K562 (cell line): ENCODE measurements around the gene PLP2. TPM values are rescaled to one million over a fixed set of nuclear protein-coding genes. Genes with fewer than 3 reads are reported as not detected.

Experiments used
- BRCA1 ChIP-seq, 2 experiments: fragments of 450-650 bp in 1 of 2; sonication (generic) in 1 of 2; formaldehyde crosslinking in 1 of 2; IDR thresholded peaks; 2 replicates each; pipeline versions ENCODE4 v1.5.0 to v1.6.1; 2017 to 2020; ENCODE audit warnings: mild to moderate bottlenecking in 1 of 2, missing genetic modification reagents in 1 of 2
- CBFB ChIP-seq: sonication (generic); formaldehyde crosslinking; IDR thresholded peaks from 2 replicates; pipeline ENCODE4 v1.4.0; 2020; ENCODE audit warnings: mild to moderate bottlenecking, missing genetic modification reagents
- DMBX1 ChIP-seq: fragments of 250-450 bp; sonication (Bioruptor Pico); IDR thresholded peaks from 2 replicates; pipeline ENCODE4 v1.8.0; 2022; ENCODE audit warnings: inconsistent platforms, mild to moderate bottlenecking, moderate library complexity, borderline replicate concordance
- MEIS2 ChIP-seq: fragments of 450-650 bp; IDR thresholded peaks from 2 replicates; pipeline ENCODE4 v1.6.1; 2014; ENCODE audit warnings: mild to moderate bottlenecking; ENCODE audit not compliant: partially characterized antibody
- NEUROD1 ChIP-seq: fragments of 150-350 bp; IDR thresholded peaks from 2 replicates; pipeline ENCODE4 v1.6.1; 2014; ENCODE audit warnings: borderline replicate concordance, low read length, low read depth; ENCODE audit not compliant: partially characterized antibody
- NR2C1 ChIP-seq, 2 experiments: fragments of 450-650 bp; IDR thresholded peaks; 2 replicates each; pipeline ENCODE4 v1.6.1; 2017; ENCODE audit warnings: mild to moderate bottlenecking in 2 of 2, antibody characterized with exemption in 1 of 2, inconsistent platforms in 1 of 2, missing compliant biosample characterization in 1 of 2, missing genetic modification characterization in 1 of 2
- NR2F6 ChIP-seq: fragments of 450-650 bp; formaldehyde crosslinking; IDR thresholded peaks from 2 replicates; pipeline ENCODE4 v1.4.0; 2020; ENCODE audit warnings: mild to moderate bottlenecking
- NUFIP1 ChIP-seq: fragments of 450-650 bp; IDR thresholded peaks from 2 replicates; pipeline ENCODE4 v1.6.1; 2018; ENCODE audit not compliant: partially characterized antibody
- RAD51 ChIP-seq: fragments of 450-650 bp; IDR thresholded peaks from 2 replicates; pipeline ENCODE4 v1.7.1; 2016; ENCODE audit warnings: low read depth, mild to moderate bottlenecking, borderline replicate concordance
- SAFB ChIP-seq: fragments of 200-400 bp; formaldehyde crosslinking; IDR thresholded peaks from 2 replicates; pipeline ENCODE4 v1.6.1; 2017; ENCODE audit warnings: low read depth, low read length, borderline replicate concordance
- SPI1 ChIP-seq: IDR thresholded peaks from 2 replicates; pipeline ENCODE4 v1.6.1; 2011; ENCODE audit warnings: low read depth, low read length, control low read depth, borderline replicate concordance
- TGIF2 ChIP-seq: sonication (generic); formaldehyde crosslinking; IDR thresholded peaks from 2 replicates; pipeline ENCODE4 v1.8.1; 2022; ENCODE audit warnings: mild to moderate bottlenecking, missing genetic modification reagents, moderate library complexity
- YBX1 ChIP-seq: fragments of 450-650 bp; IDR thresholded peaks from 2 replicates; pipeline ENCODE4 v1.7.1; 2016; ENCODE audit warnings: mild to moderate bottlenecking
- ZNF224 ChIP-seq: sonication (generic); formaldehyde crosslinking; IDR thresholded peaks from 2 replicates; pipeline ENCODE4 v1.8.0; 2022; ENCODE audit warnings: mild to moderate bottlenecking, missing genetic modification reagents
- ZNF407 ChIP-seq: fragments of 450-650 bp; IDR thresholded peaks from 2 replicates; pipeline ENCODE4 v1.6.1; 2016; ENCODE audit warnings: low read depth
- ZNF717 ChIP-seq: fragments of 250-450 bp; sonication (Bioruptor Pico); IDR thresholded peaks from 2 replicates; pipeline ENCODE4 v1.5.0; 2021
- ZSCAN32 ChIP-seq: fragments of 450-650 bp; formaldehyde crosslinking; IDR thresholded peaks from 2 replicates; pipeline ENCODE4 v1.4.0; 2020; ENCODE audit warnings: mild to moderate bottlenecking, moderate library complexity
- polyA plus RNA-seq, 8 experiments: library from polyadenylated mRNA; depleted of rRNA in 4 of 8; stranded (reverse) in 5 of 8; unstranded in 3 of 8; fragments of >200 nt; fragmentation: Nextera tagmentation in 2 of 8; fragmentation: Illumina TruSeq in 1 of 8; extraction: Ambion mirVana in 2 of 8; extraction: Trizol in 1 of 8; gene quantifications; 2 replicates each; pipeline versions ENCODE4 v1.2.1 to v1.2.3, GENCODE V29; 2011 to 2014; ENCODE audit warnings: inconsistent platforms in 1 of 8, missing spikeins in 1 of 8
- total RNA-seq, 7 experiments: library from RNA; depleted of rRNA in 6 of 7; stranded (reverse); fragments of >200 nt in 6 of 7; fragmentation: Illumina TruSeq in 2 of 7; extraction: Trizol in 2 of 7; gene quantifications; 2 replicates each; pipeline versions ENCODE4 v1.2.1 to v1.2.3, GENCODE V29; 2011 to 2021; ENCODE audit warnings: low replicate concordance in 1 of 7
- TF ChIP-seq, protein P1 (sequence below): fragments of 450-650 bp; formaldehyde crosslinking; conservative IDR thresholded peaks from 2 replicates; pipeline ENCODE4 v1.4.0; 2022; ENCODE audit warnings: mild to moderate bottlenecking, missing genetic modification characterization

The PLP2 gene
- total and polyA plus RNA-seq, 9 of the 15 experiments (the other 6 are each of a cell fraction or from before 2014, with no cell fraction given) = 34.7 to 236 (median 112) TPM

DNA sequence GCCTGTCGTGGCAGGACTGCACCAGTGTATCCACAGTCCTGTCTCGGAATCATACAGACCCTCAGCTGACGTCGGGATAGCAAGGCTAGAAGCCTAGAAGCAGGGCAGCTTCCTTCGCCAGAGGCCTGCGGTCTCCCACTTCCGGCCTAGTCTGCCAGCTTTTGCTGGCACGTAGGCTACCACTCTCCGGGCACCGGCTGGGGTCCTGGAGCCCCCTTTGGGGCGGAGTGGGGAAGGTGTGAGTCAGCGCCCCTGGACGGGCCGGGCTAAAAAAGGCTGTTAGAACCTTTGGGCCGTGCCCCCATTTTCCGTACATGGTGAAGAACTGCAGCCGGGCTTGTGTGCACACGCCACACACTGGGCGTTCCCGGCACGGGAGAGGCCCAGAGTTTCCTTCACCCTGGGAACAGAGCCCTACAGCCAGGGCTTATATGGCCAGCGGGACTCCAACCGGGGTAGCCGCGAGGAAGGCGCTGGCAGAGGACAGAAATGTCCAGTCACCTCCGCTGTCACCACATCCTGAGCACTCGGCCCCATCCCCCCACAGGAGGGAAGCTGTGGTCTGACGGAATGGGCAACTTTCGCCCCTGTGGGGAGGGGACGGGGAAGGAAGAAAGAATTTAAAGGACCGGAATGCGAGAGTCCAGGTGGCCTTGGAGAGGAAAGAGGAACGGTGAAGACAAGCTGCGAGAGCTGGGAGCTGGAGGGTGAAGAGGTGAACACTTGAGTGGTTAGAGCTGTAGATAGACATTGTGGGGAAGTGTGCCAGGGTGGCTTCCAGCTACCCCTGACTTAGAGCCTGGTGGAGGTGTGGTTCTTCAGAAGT is 4.6 kb upstream of the PLP2 start (continued):
- TF ChIP-seq DMBX1 (CRISPR knock-in tag) (peak; percentile 38; the same call in 1 of the 2 replicates), RAD51 (no peak), ZNF224 (CRISPR knock-in tag) (no peak), SAFB (no peak), CBFB (CRISPR knock-in tag) (no peak), SPI1 (peak; percentile 66), MEIS2 (peak; percentile 58), NR2F6 (CRISPR knock-in tag) (no peak), ZNF407 (no peak), NR2C1 (IDR thresholded peaks at IDR 0.05) (no peak), NR2C1 (tag; IDR thresholded peaks at IDR 0.05) (0 out of 2 replicates have a peak, but pooled peaks have one; percentile 22), NUFIP1 (no peak), YBX1 (no peak), NEUROD1 (peak; percentile 82), BRCA1 (IDR thresholded peaks at IDR 0.05) (no peak), BRCA1 (CRISPR knock-in tag; IDR thresholded peaks at IDR 0.05) (no peak), ZNF717 (CRISPR knock-in tag) (no peak), TGIF2 (CRISPR knock-in tag) (no peak), ZSCAN32 (CRISPR knock-in tag) (no peak)
- TF ChIP-seq, protein P1, sequence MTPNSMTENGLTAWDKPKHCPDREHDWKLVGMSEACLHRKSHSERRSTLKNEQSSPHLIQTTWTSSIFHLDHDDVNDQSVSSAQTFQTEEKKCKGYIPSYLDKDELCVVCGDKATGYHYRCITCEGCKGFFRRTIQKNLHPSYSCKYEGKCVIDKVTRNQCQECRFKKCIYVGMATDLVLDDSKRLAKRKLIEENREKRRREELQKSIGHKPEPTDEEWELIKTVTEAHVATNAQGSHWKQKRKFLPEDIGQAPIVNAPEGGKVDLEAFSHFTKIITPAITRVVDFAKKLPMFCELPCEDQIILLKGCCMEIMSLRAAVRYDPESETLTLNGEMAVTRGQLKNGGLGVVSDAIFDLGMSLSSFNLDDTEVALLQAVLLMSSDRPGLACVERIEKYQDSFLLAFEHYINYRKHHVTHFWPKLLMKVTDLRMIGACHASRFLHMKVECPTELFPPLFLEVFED (CRISPR knock-in tag) = 0 out of 2 replicates have a peak, but pooled peaks have one; percentile 14
